Measurements from ENCODE around the gene RASAL2. TPM values are rescaled to one million over a fixed set of nuclear protein-coding genes. Genes with fewer than 3 reads are reported as not detected.

The RASAL2 gene
- total RNA-seq, 2 experiments from 2014 or later, result not detected

DNA sequence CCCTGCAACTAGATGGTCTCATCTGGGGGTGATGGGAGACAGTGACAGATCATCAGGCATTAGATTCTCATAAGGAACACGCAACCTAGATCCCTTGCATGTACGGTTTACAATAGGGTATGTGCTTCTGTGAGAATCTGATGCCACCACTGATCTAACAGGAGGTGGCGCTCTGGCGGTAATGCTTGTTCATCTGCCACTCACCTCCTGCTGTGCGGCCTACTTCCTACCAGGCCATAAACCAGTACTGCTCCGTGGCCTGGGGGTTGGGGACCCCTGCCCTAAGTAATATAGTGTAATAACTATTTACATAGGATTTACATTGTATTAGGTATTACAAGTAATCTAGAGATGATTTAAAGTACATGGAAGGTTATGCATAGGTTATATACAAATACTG is 267.9 kb downstream of the RASAL2 start:
- no peak overlapping the region for H3K4me3 Mint-ChIP-seq
- ATAC-seq (no peak), DNase-seq (peak; percentile 8)
- ChIA-PET POLR2A (no interaction called here), CTCF (no interaction called here)
- no peaks in the 10 kb centered on the region for H3K36me3 Mint-ChIP-seq (ENCODE audit: low read depth)
- intact Hi-C loops (cut with DNase I, micrococcal nuclease), result no loop called here
- H3K9me3 Mint-ChIP-seq (ENCODE audit: low read depth), result no peaks in the 10 kb centered on the region
- peaks cover 3% of the 10 kb centered on the region for H3K27me3 Mint-ChIP-seq
- no peaks in the 10 kb centered on the region for H3K4me1 Mint-ChIP-seq
- H3K27ac Mint-ChIP-seq, result no peak overlapping the region

DNA sequence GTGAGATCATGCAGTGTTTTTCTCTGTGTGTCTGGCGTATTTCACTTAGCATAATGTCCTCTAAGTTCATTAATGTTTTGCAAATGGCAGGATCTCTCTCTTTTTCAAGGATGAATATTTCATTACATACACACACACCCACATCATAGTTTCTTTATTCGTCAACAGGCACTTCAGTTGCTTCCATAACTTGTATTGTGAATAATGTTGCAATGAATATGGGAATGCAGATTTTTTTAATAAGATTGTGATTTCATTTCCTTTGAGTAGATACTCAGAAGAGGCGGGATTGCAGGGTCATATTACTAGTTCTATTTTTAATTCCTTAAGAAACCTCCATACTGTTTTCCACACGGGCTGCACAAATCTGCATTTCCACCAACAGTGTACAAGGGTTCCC is 268.8 kb downstream of the RASAL2 start:
- Mint-ChIP-seq H3K27ac (no peak overlapping the region), H3K36me3 (ENCODE audit: low read depth) (no peaks in the 10 kb centered on the region), H3K27me3 (peaks cover 5% of the 10 kb centered on the region), H3K9me3 (ENCODE audit: low read depth) (no peaks in the 10 kb centered on the region), H3K4me1 (no peaks in the 10 kb centered on the region), H3K4me3 (no peak overlapping the region)
- ATAC-seq (no peak), DNase-seq (no peak)
- POLR2A ChIA-PET, result no interaction called here
- CTCF ChIA-PET, result no interaction called here
- intact Hi-C loops (cut with DNase I, micrococcal nuclease), result no loop called here

DNA sequence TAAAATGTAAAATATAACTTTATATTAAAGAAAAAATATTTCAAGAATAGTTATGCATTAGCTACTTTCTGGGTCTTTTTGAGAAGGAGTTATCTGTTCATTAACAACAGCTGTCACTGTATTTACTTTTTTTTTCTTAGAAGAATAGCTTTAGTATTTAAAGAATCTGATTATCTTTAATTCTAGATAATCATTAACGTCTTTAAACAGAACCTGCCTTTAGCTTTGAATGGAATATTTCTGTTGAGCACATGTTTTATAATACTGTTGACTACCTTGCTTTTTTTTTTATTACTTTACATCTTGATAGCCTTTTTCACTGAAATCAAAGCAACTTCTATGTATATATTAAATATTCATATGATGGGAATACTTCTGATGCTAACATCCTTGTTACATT is 270.9 kb downstream of the RASAL2 start:
- POLR2A ChIA-PET, result no interaction called here
- H3K27me3 Mint-ChIP-seq, result peaks cover 5% of the 10 kb centered on the region
- DNase-seq (no peak), ATAC-seq (no peak)
- no peaks in the 10 kb centered on the region for H3K4me1 Mint-ChIP-seq
- no peaks in the 10 kb centered on the region for H3K36me3 Mint-ChIP-seq (ENCODE audit: low read depth)
- no peaks in the 10 kb centered on the region for H3K9me3 Mint-ChIP-seq (ENCODE audit: low read depth)
- intact Hi-C loops (cut with DNase I, micrococcal nuclease), result loop anchor here in 1 of 2 experiments (5.0 kb wide), 1 partner anchor 138 kb away; no protein-coding TSS in a partner anchor
- H3K4me3 Mint-ChIP-seq, result no peak overlapping the region
- no peak overlapping the region for H3K27ac Mint-ChIP-seq
- CTCF ChIA-PET, result no interaction called here

DNA sequence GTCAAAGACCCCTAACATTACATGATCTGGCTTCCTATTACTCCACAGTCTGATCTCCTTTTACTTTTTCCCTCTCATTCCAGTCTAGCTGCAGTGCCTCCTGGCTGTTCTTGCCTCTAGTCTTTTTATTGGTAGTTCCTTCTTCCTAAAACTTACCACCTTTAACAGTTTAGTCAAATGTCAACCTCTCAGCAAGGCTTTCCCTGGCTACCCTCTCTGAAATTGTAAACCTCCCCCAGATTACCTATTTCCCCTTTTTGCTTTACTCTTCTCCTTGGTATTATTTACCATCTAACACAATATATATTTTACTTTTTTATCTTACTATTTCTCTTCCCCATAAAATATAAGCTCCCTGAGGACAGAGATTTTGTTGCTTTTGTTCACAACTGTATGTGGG is 273.2 kb downstream of the RASAL2 start:
- ATAC-seq (no peak), DNase-seq (no peak)
- intact Hi-C loops (cut with DNase I, micrococcal nuclease), result loop anchor here in 1 of 2 experiments (5.0 kb wide), 1 partner anchor 135 kb away; no protein-coding TSS in a partner anchor
- H3K4me1 Mint-ChIP-seq, result no peaks in the 10 kb centered on the region
- POLR2A ChIA-PET, result no interaction called here
- no peak overlapping the region for H3K27ac Mint-ChIP-seq
- CTCF ChIA-PET, result no interaction called here
- peaks cover 4% of the 10 kb centered on the region for H3K27me3 Mint-ChIP-seq
- H3K4me3 Mint-ChIP-seq, result no peak overlapping the region
- no peaks in the 10 kb centered on the region for H3K36me3 Mint-ChIP-seq (ENCODE audit: low read depth)
- H3K9me3 Mint-ChIP-seq (ENCODE audit: low read depth), result no peaks in the 10 kb centered on the region

DNA sequence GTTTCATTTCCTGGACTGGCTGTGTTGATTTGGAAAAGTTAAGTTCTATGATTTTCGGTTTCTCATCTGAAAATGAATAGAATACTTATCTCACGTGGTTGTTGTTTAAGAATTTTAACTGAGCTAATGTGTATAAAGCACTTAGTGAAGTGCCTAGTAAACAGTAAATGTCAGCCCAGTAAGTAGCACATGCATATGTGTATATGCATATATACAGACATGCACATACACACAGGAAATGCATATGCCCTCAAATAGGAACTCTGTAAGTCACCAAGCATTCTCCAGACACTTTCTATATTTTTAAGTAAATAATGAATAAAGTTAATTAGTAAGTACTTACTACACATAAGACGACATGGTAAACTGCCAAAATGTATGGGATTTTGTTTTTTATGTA is 274.3 kb downstream of the RASAL2 start:
- Mint-ChIP-seq H3K4me1 (no peaks in the 10 kb centered on the region), H3K4me3 (no peak overlapping the region), H3K27ac (no peak overlapping the region), H3K9me3 (ENCODE audit: low read depth) (no peaks in the 10 kb centered on the region), H3K36me3 (ENCODE audit: low read depth) (no peaks in the 10 kb centered on the region), H3K27me3 (peaks cover 5% of the 10 kb centered on the region)
- intact Hi-C loops (cut with DNase I, micrococcal nuclease), result loop anchor here in 1 of 2 experiments (5.0 kb wide), 1 partner anchor 134 kb away; no protein-coding TSS in a partner anchor
- no peak for DNase-seq
- CTCF ChIA-PET, result interaction anchor here (0.6 kb wide), 1 partner anchor 41 kb away, joined by 3 read pairs; no protein-coding TSS in a partner anchor
- no peak for ATAC-seq
- POLR2A ChIA-PET, result no interaction called here

DNA sequence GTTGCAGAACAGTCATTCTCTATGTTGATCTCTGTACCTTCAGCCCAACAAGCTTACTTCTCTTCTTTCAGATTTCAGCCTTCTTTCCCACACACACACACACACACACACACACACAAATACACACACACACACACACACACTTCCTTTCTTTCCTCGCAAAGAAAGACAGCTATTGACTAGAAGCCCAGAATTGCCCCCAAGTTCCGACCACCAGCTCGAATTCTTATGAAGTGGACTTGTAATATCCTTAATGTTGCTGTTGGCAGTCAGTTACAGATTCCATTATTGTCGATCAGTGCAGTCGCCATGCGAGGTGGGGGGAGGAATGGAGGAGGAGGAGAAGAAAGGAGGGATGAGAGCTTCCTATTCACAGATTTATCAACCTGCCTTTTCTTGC is 277.3 kb downstream of the RASAL2 start:
- no peak overlapping the region for H3K4me3 Mint-ChIP-seq
- CTCF ChIA-PET, result interaction anchor here (0.7 to 1.2 kb wide), 2 partner anchors 15 to 61 kb away, joined by 3 to 4 read pairs; no protein-coding TSS in a partner anchor
- H3K27ac Mint-ChIP-seq, result no peak overlapping the region
- H3K4me1 Mint-ChIP-seq, result no peaks in the 10 kb centered on the region
- H3K27me3 Mint-ChIP-seq, result peaks cover 7% of the 10 kb centered on the region
- DNase-seq (no peak), ATAC-seq (no peak)
- POLR2A ChIA-PET, result no interaction called here
- no peaks in the 10 kb centered on the region for H3K9me3 Mint-ChIP-seq (ENCODE audit: low read depth)
- intact Hi-C loops (cut with DNase I, micrococcal nuclease), result no loop called here
- no peaks in the 10 kb centered on the region for H3K36me3 Mint-ChIP-seq (ENCODE audit: low read depth)

DNA sequence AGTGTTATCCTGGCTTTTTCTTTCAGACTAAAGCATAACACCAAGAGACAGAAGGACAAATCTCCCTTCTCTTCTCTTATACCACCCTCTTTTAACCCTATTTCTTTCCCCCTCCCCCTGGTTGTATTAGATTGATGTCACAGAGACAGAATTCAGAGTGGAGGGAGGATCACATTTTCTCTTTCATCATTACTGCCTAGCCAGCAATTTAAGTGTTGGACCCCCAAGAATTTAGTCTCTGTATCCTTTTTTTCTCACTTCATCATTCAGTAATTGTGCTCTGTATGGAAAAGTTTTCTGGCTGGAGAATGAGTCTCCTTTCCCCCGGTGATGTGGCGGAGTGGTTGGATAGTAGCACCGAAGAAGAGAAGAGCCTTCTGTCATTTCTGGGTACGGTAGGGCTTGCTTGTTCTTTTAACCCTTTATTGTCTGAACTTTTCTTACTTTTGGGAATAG is 278.1 kb downstream of the RASAL2 start:
- no peak overlapping the region for H3K27ac Mint-ChIP-seq
- CTCF ChIA-PET, result interaction anchor here (0.7 kb wide), 1 partner anchor 15 kb away, joined by 3 read pairs; no protein-coding TSS in a partner anchor
- ATAC-seq (no peak), DNase-seq (no peak)
- H3K27me3 Mint-ChIP-seq, result peaks cover 7% of the 10 kb centered on the region
- POLR2A ChIA-PET, result no interaction called here
- intact Hi-C loops (cut with DNase I, micrococcal nuclease), result no loop called here
- H3K36me3 Mint-ChIP-seq (ENCODE audit: low read depth), result no peaks in the 10 kb centered on the region
- H3K4me1 Mint-ChIP-seq, result no peaks in the 10 kb centered on the region
- no peak overlapping the region for H3K4me3 Mint-ChIP-seq
- H3K9me3 Mint-ChIP-seq (ENCODE audit: low read depth), result no peaks in the 10 kb centered on the region

DNA sequence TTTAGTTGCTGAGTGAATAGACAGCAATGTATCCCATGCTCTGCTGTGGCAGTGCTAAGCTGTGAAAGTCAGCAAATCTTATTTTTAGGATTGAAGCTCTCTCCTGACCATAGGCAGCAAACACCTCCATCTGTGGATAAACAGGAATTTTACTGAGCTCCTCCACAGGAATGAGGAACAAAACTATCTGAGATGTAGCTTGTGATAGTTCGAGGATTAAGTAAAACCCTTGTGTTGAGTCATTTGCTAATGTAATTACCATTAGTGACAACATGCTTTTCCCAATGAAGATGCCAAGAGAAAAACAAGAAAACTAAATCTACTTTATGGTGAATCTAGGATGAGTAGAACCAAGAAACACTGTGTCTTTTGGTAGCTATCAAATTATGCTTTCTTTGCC is 280.1 kb downstream of the RASAL2 start:
- Mint-ChIP-seq H3K27ac (no peak overlapping the region), H3K4me1 (no peaks in the 10 kb centered on the region), H3K27me3 (peaks cover 8% of the 10 kb centered on the region), H3K9me3 (ENCODE audit: low read depth) (no peaks in the 10 kb centered on the region), H3K4me3 (no peak overlapping the region), H3K36me3 (ENCODE audit: low read depth) (no peaks in the 10 kb centered on the region)
- intact Hi-C loops (cut with DNase I, micrococcal nuclease), result no loop called here
- DNase-seq (no peak), ATAC-seq (no peak)
- ChIA-PET POLR2A (no interaction called here), CTCF (interaction anchor here (0.6 kb wide), 1 partner anchor 1315 kb away, joined by 3 read pairs; no protein-coding TSS in a partner anchor)

DNA sequence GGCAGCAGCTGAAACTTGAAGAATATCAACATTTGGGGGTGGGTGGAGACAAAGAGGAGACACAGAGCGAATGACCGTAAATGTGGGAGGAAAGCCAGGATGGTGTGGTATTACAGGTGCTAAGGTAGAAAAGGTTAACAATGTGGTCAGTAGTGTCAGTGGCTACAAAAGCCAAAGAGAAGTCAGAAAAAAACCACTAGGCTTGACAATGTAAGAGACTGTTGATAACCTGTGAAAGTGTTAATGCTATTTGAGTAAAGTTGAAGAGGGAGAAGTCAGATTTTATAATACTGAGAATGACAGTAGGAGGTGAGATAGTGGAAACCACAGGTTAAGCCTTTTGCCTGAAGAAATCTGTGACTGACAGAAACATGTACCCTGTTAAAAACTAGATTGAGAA is 282.1 kb downstream of the RASAL2 start:
- CTCF ChIA-PET, result no interaction called here
- ATAC-seq (no peak), DNase-seq (no peak)
- POLR2A ChIA-PET, result no interaction called here
- Mint-ChIP-seq H3K9me3 (ENCODE audit: low read depth) (no peaks in the 10 kb centered on the region), H3K36me3 (ENCODE audit: low read depth) (no peaks in the 10 kb centered on the region), H3K4me1 (no peaks in the 10 kb centered on the region), H3K27me3 (peaks cover 6% of the 10 kb centered on the region), H3K27ac (no peak overlapping the region), H3K4me3 (no peak overlapping the region)
- intact Hi-C loops (cut with DNase I, micrococcal nuclease), result no loop called here

DNA sequence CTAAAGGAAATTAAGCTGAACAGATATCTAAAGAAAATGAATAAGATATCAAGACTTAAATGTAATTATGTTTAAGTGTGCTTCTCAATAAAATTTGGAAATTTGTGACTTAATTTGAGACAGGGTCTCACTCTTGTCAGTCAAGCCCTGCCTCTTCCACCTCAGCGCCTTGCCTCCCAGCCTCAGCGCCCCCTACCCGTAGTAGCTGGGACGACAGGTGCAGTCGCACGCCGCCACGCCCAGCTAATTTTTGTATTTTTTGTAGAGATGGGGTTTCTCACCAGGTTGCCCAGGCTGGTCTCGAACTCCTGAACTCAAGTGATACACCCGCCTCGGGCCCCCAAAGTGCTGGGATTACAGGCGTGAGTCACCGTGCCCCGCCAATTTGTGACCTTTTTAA is 285.9 kb downstream of the RASAL2 start:
- CTCF ChIA-PET, result no interaction called here
- Mint-ChIP-seq H3K36me3 (ENCODE audit: low read depth) (no peaks in the 10 kb centered on the region), H3K27me3 (peaks cover 3% of the 10 kb centered on the region), H3K4me3 (no peak overlapping the region), H3K9me3 (ENCODE audit: low read depth) (no peaks in the 10 kb centered on the region), H3K4me1 (no peaks in the 10 kb centered on the region), H3K27ac (no peak overlapping the region)
- peak; percentile 21 for DNase-seq
- no peak for ATAC-seq
- intact Hi-C loops (cut with DNase I, micrococcal nuclease), result no loop called here
- POLR2A ChIA-PET, result no interaction called here

DNA sequence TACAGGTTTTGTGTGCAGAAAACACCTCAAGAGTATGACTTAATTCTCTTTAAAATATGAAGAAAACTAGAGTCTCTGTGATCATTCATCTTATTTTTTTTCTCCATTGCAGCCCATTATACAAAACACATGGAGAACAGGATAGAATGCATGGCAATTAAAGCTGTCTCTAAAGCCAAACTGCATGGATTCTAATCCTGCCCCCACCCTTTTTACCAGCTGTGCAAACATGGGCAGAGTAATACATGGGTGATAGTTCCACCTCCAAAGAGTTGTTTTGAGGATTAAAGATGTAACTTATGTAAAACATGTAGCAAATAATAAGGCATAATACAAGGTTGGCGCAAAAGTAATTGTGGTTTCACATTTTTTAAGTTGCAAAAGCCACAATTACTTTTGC is 288.5 kb downstream of the RASAL2 start:
- ATAC-seq (no peak), DNase-seq (no peak)
- Mint-ChIP-seq H3K27me3 (peaks cover 3% of the 10 kb centered on the region), H3K9me3 (ENCODE audit: low read depth) (no peaks in the 10 kb centered on the region), H3K36me3 (ENCODE audit: low read depth) (no peaks in the 10 kb centered on the region), H3K27ac (no peak overlapping the region), H3K4me1 (no peaks in the 10 kb centered on the region), H3K4me3 (no peak overlapping the region)
- intact Hi-C loops (cut with DNase I, micrococcal nuclease), result no loop called here
- ChIA-PET POLR2A (no interaction called here), CTCF (interaction anchor here (0.5 kb wide), 1 partner anchor 171 kb away, joined by 3 read pairs; no protein-coding TSS in a partner anchor)

DNA sequence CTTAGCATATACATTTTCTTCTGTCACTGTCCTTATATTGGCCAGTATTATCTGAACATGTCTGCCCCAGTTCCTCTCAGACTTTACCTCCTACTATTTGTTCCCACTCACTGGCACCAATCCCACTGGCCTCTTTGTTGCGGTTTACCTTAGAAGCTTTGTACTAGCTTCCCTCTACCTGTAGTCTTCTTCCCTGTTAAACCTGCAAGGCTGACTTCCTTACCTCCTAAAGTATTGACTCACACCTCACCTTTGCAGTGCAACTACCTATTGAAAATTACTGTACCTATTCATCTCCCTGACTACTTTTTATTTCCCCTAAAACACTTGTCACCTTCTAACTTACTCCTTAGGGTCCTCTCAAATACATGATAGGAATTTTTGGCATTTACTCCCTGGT is 291.8 kb downstream of the RASAL2 start:
- H3K9me3 Mint-ChIP-seq (ENCODE audit: low read depth), result no peaks in the 10 kb centered on the region
- DNase-seq (no peak), ATAC-seq (no peak)
- H3K4me3 Mint-ChIP-seq, result no peak overlapping the region
- POLR2A ChIA-PET, result no interaction called here
- no peaks in the 10 kb centered on the region for H3K27me3 Mint-ChIP-seq
- H3K36me3 Mint-ChIP-seq (ENCODE audit: low read depth), result no peaks in the 10 kb centered on the region
- no peak overlapping the region for H3K27ac Mint-ChIP-seq
- intact Hi-C loops (cut with DNase I, micrococcal nuclease), result no loop called here
- H3K4me1 Mint-ChIP-seq, result no peaks in the 10 kb centered on the region
- CTCF ChIA-PET, result interaction anchor here (1.3 kb wide), 1 partner anchor 9 kb away, joined by 4 read pairs; no protein-coding TSS in a partner anchor
